CD4-positive, CD25-positive, alpha-beta regulatory T cell (primary cell): Measurements from ENCODE around the gene RBFA. TPM values are rescaled to one million over a fixed set of nuclear protein-coding genes. Genes with fewer than 3 reads are reported as not detected.
"Not testable (repeated sequence)": the region's sequence is repeated elsewhere in the genome, so short reads cannot be mapped to it uniquely, and the experiment has no call there.

Experiments used
- ATAC-seq, 2 donors: fragments of 150-1000 bp; cut with Tn5 transposase; one replicate each; pipeline ENCODE4 v1.10.0; 2021; ENCODE audit warnings: low read depth in 2 of 2, moderate number of reproducible peaks in 2 of 2, moderate library complexity in 1 of 2
- DNase-seq, 3 donors: peaks; one replicate each; pipeline versions ENCODE4 v3.0.0 to v3.0.0-alpha.2; 2012 to 2022; ENCODE audit warnings: mixed read lengths in 1 of 3
- H3K27ac ChIP-seq: one replicate; pipeline ENCODE4 v1.7.0; 2013; ENCODE audit warnings: mild to moderate bottlenecking, low read length; ENCODE audit not compliant: insufficient read depth, poor library complexity, severe bottlenecking
- H3K27me3 ChIP-seq: one replicate; pipeline ENCODE4 v1.7.0; 2013; ENCODE audit warnings: low read length; ENCODE audit not compliant: control insufficient read depth, insufficient read depth
- H3K36me3 ChIP-seq: one replicate; pipeline ENCODE4 v1.7.0; 2013; ENCODE audit warnings: mild to moderate bottlenecking, low read length, moderate library complexity; ENCODE audit not compliant: control insufficient read depth, insufficient read depth
- H3K4me1 ChIP-seq: 2 replicates; pipeline ENCODE4 v1.7.0; 2013; ENCODE audit warnings: mild to moderate bottlenecking, low read length; ENCODE audit not compliant: insufficient read depth, control insufficient read depth, poor library complexity, severe bottlenecking
- H3K4me3 ChIP-seq: one replicate; pipeline ENCODE4 v1.7.0; 2013; ENCODE audit warnings: low read depth, mild to moderate bottlenecking, low read length, moderate library complexity
- H3K9me3 ChIP-seq, 2 experiments: 1 replicate in 1 of 2; 2 replicates in 1 of 2; pipeline ENCODE4 v1.7.0; 2013; ENCODE audit warnings: low read length in 2 of 2, mild to moderate bottlenecking in 1 of 2, moderate library complexity in 1 of 2; ENCODE audit not compliant: control insufficient read depth in 2 of 2
- H3K27ac Mint-ChIP-seq, 3 donors: one replicate each; pipeline ENCODE4 v1.8.0; 2020 to 2022; ENCODE audit warnings: mild to moderate bottlenecking in 3 of 3, mixed read lengths in 3 of 3, moderate library complexity in 2 of 3
- H3K27me3 Mint-ChIP-seq: one replicate; pipeline ENCODE4 v1.8.0; 2022; ENCODE audit warnings: mild to moderate bottlenecking, mixed read lengths
- H3K36me3 Mint-ChIP-seq: one replicate; pipeline ENCODE4 v1.8.0; 2020; ENCODE audit warnings: mixed read lengths
- H3K4me1 Mint-ChIP-seq, 4 donors: one replicate each; pipeline ENCODE4 v1.8.0; 2020 to 2022; ENCODE audit warnings: mixed read lengths in 4 of 4, mild to moderate bottlenecking in 1 of 4
- H3K4me3 Mint-ChIP-seq, 4 donors: one replicate each; pipeline ENCODE4 v1.8.0; 2020 to 2022; ENCODE audit warnings: mild to moderate bottlenecking in 4 of 4, mixed read lengths in 4 of 4, moderate library complexity in 3 of 4
- H3K9me3 Mint-ChIP-seq, 7 donors: one replicate each; pipeline ENCODE4 v1.8.0; 2020 to 2022; ENCODE audit warnings: mixed read lengths in 7 of 7, mild to moderate bottlenecking in 3 of 7, moderate library complexity in 2 of 7
- polyA plus RNA-seq, 4 donors: library from polyadenylated mRNA; unstranded; fragments of 300-500 nt; fragmentation: Illumina TruSeq; gene quantifications; one replicate each; pipeline ENCODE4 v1.2.3, GENCODE V29; 2021
- total RNA-seq: library from RNA; stranded (reverse); gene quantifications from one replicate; pipeline ENCODE4 v1.2.3, GENCODE V29; 2022

The RBFA gene
- total and polyA plus RNA-seq, 5 donors from 2014 or later = 7.5 to 13.6 (median 10.0) TPM

- H3K27me3 ChIP-seq = no peaks in the 10 kb centered on the region
- DNase-seq = no peak
- ATAC-seq = no peak
- Mint-ChIP-seq H3K4me3 (no peak overlapping the region), H3K36me3 (peaks cover 4% of the 10 kb centered on the region), H3K27me3 (peaks cover 3% of the 10 kb centered on the region), H3K4me1 (no peaks in the 10 kb centered on the region), H3K27ac (no peak overlapping the region), H3K9me3 (peaks cover 0 to 25% (median 9%) of the 10 kb centered on the region in 7 donors)
- no peaks in the 10 kb centered on the region for H3K4me1 ChIP-seq
- no peaks in the 10 kb centered on the region for H3K36me3 ChIP-seq
- no peak overlapping the region for H3K4me3 ChIP-seq
- H3K27ac ChIP-seq = no peak overlapping the region
- H3K9me3 ChIP-seq = peaks cover 0 to 11% of the 10 kb centered on the region in 2 experiments
Measured at GRCh38 chr18:80010551-80010906, 23.7 kb upstream of the RBFA start.

- not testable (repeated sequence) for H3K36me3 Mint-ChIP-seq, ATAC-seq, DNase-seq, H3K27me3 ChIP-seq, H3K4me3 Mint-ChIP-seq, H3K27ac Mint-ChIP-seq, H3K4me1 Mint-ChIP-seq, H3K36me3 ChIP-seq, H3K4me3 ChIP-seq, H3K27me3 Mint-ChIP-seq, H3K27ac ChIP-seq, H3K4me1 ChIP-seq
- H3K9me3 ChIP-seq = peaks cover 0 to 11% of the 10 kb centered on the region in 2 experiments
- peaks cover 0 to 25% (median 10%) of the 10 kb centered on the region in 7 donors for H3K9me3 Mint-ChIP-seq
Measured at GRCh38 chr18:80011496-80012137, 22.6 kb upstream of the RBFA start.

- no peaks in the 10 kb centered on the region for H3K4me1 ChIP-seq
- Mint-ChIP-seq H3K4me1 (no peaks in the 10 kb centered on the region), H3K9me3 (peaks cover 0 to 25% (median 10%) of the 10 kb centered on the region in 7 donors), H3K4me3 (no peak overlapping the region), H3K36me3 (peaks cover 4% of the 10 kb centered on the region), H3K27me3 (no peaks in the 10 kb centered on the region), H3K27ac (no peak overlapping the region)
- H3K27ac ChIP-seq = no peak overlapping the region
- H3K36me3 ChIP-seq = no peaks in the 10 kb centered on the region
- no peaks in the 10 kb centered on the region for H3K27me3 ChIP-seq
- H3K4me3 ChIP-seq = no peak overlapping the region
- H3K9me3 ChIP-seq = peaks cover 0 to 11% of the 10 kb centered on the region in 2 experiments
- ATAC-seq (no peak), DNase-seq (no peak)
Measured at GRCh38 chr18:80012714-80013113, 21.5 kb upstream of the RBFA start.

- Histone ChIP-seq H3K36me3 (no peaks in the 10 kb centered on the region), H3K27me3 (no peaks in the 10 kb centered on the region), H3K4me3 (no peak overlapping the region), H3K4me1 (no peaks in the 10 kb centered on the region), H3K9me3 (peaks cover 66 to 81% of the 10 kb centered on the region in 2 experiments), H3K27ac (no peak overlapping the region)
- ATAC-seq (no peak), DNase-seq (peak in 2 of 3 donors; percentile 17 to 29)
- H3K4me1 Mint-ChIP-seq = no peaks in the 10 kb centered on the region
- no peaks in the 10 kb centered on the region for H3K27me3 Mint-ChIP-seq
- H3K9me3 Mint-ChIP-seq = peaks cover 0 to 73% (median 26%) of the 10 kb centered on the region in 7 donors
- no peak overlapping the region for H3K27ac Mint-ChIP-seq
- no peak overlapping the region for H3K4me3 Mint-ChIP-seq
- peaks cover 26% of the 10 kb centered on the region for H3K36me3 Mint-ChIP-seq
Measured at GRCh38 chr18:80022613-80023012, 11.6 kb upstream of the RBFA start.

- H3K27ac Mint-ChIP-seq = no peak overlapping the region
- peaks cover 0 to 70% (median 26%) of the 10 kb centered on the region in 7 donors for H3K9me3 Mint-ChIP-seq
- no peaks in the 10 kb centered on the region for H3K36me3 ChIP-seq
- no peaks in the 10 kb centered on the region for H3K4me1 Mint-ChIP-seq
- H3K9me3 ChIP-seq = peaks cover 66 to 81% of the 10 kb centered on the region in 2 experiments
- no peaks in the 10 kb centered on the region for H3K27me3 ChIP-seq
- H3K27ac ChIP-seq = no peak overlapping the region
- DNase-seq (peak in 1 of 3 donors; percentile 20), ATAC-seq (no peak)
- H3K27me3 Mint-ChIP-seq = no peaks in the 10 kb centered on the region
- peaks cover 26% of the 10 kb centered on the region for H3K36me3 Mint-ChIP-seq
- no peaks in the 10 kb centered on the region for H3K4me1 ChIP-seq
- H3K4me3 ChIP-seq = no peak overlapping the region
- H3K4me3 Mint-ChIP-seq = no peak overlapping the region
Measured at GRCh38 chr18:80023173-80023572, 11.1 kb upstream of the RBFA start.

GRCh38 chr18:80026363-80026762 is 7.9 kb upstream of the RBFA start:
- H3K27ac Mint-ChIP-seq = no peak overlapping the region
- Histone ChIP-seq H3K4me1 (no peaks in the 10 kb centered on the region), H3K9me3 (peaks cover 49 to 54% of the 10 kb centered on the region in 2 experiments), H3K36me3 (no peaks in the 10 kb centered on the region), H3K4me3 (no peak overlapping the region), H3K27me3 (no peaks in the 10 kb centered on the region), H3K27ac (no peak overlapping the region)
- peaks cover 21% of the 10 kb centered on the region for H3K36me3 Mint-ChIP-seq
- no peaks in the 10 kb centered on the region for H3K4me1 Mint-ChIP-seq
- peaks cover 0 to 56% (median 22%) of the 10 kb centered on the region in 7 donors for H3K9me3 Mint-ChIP-seq
- H3K4me3 Mint-ChIP-seq = no peak overlapping the region
- ATAC-seq (no peak), DNase-seq (no peak)
- no peaks in the 10 kb centered on the region for H3K27me3 Mint-ChIP-seq

GRCh38 chr18:80027719-80028118 is 6.5 kb upstream of the RBFA start:
- H3K4me1 Mint-ChIP-seq, H3K36me3 ChIP-seq, H3K4me3 ChIP-seq, H3K27ac ChIP-seq, H3K4me3 Mint-ChIP-seq, H3K27me3 Mint-ChIP-seq, H3K27ac Mint-ChIP-seq, H3K27me3 ChIP-seq, DNase-seq, H3K4me1 ChIP-seq, ATAC-seq: not testable (repeated sequence)
- H3K36me3 Mint-ChIP-seq = peaks cover 21% of the 10 kb centered on the region
- peaks cover 0 to 44% (median 13%) of the 10 kb centered on the region in 7 donors for H3K9me3 Mint-ChIP-seq
- H3K9me3 ChIP-seq = peaks cover 35 to 41% of the 10 kb centered on the region in 2 experiments

- no peaks in the 10 kb centered on the region for H3K27me3 Mint-ChIP-seq
- H3K4me3 Mint-ChIP-seq = peak overlapping the region in 1 of 4 donors; percentile 45
- Histone ChIP-seq H3K36me3 (no peaks in the 10 kb centered on the region), H3K4me3 (no peak overlapping the region), H3K27me3 (no peaks in the 10 kb centered on the region), H3K9me3 (peaks cover 17 to 21% of the 10 kb centered on the region in 2 experiments), H3K27ac (no peak overlapping the region), H3K4me1 (peaks cover 10% of the 10 kb centered on the region)
- peaks cover 0 to 31% (median 11%) of the 10 kb centered on the region in 7 donors for H3K9me3 Mint-ChIP-seq
- no peak overlapping the region for H3K27ac Mint-ChIP-seq
- ATAC-seq (no peak), DNase-seq (no peak)
- peaks cover 3 to 12% (median 9%) of the 10 kb centered on the region in 4 donors for H3K4me1 Mint-ChIP-seq
- peaks cover 17% of the 10 kb centered on the region for H3K36me3 Mint-ChIP-seq
Measured at GRCh38 chr18:80029690-80030089, 4.5 kb upstream of the RBFA start.
